ENCODE measurements around the gene TSPAN19.

TSPAN19 gene

DNA sequence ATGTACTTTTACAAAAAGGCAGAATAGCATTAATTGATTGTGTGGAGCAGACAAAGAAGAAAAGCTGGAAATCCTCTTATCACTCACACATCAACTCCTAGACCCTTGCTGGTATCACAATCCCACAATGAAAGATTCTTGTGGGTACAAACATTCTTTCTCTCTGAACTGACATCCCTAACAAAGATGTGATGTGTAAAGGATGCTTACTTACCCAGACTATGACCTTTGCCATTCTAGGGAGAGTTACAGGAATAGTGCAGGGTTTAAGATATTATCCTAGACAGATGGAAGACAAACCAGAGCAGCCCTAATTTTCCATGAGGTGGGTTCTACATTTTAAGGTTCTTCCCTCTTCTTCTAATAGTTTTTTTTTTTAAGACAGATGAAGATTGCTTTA lies 63.1 kb downstream of the TSPAN19 start:
- Histone ChIP-seq H3K4me3 (no peak overlapping the region), H3K27ac (no peak overlapping the region)
- DNase-seq (ENCODE audit: low spot score) = no peak
- no peak for TF ChIP-seq CTCF (IDR thresholded peaks at IDR 0.05)

DNA sequence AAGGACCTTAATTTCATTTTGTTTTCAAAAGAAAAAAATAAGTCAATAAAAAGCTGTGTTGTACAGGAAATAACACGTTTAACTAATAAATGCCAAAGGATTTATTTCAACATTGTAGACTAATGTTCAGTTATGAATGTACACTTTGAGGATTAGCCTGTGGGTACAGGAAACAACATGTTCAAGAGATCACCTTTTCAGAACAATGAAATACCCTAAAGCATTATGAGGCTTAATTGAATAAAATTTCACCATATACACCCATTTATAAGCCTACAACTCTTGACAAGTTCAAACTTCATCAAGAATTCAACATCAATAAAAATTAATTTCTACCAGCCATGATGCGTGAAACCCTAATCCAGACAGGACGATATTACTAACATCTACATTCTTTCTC lies 66.9 kb downstream of the TSPAN19 start:
- no peak overlapping the region for H3K27ac ChIP-seq
- no peak overlapping the region for H3K4me3 ChIP-seq
- TF ChIP-seq CTCF (IDR thresholded peaks at IDR 0.05) = no peak

More for the DNA sequence above, 66.9 kb downstream of the TSPAN19 start:
- no peak for DNase-seq (ENCODE audit: low spot score)

All from coronary artery (tissue), 2 donors.